ENCODE data around the gene DYNC1H1. TPM values are rescaled to one million over a fixed set of nuclear protein-coding genes. Genes with fewer than 3 reads are reported as not detected.

The DYNC1H1 gene
- total and polyA plus RNA-seq, 2 experiments from 2014 or later, result 179 to 635 TPM

DNA sequence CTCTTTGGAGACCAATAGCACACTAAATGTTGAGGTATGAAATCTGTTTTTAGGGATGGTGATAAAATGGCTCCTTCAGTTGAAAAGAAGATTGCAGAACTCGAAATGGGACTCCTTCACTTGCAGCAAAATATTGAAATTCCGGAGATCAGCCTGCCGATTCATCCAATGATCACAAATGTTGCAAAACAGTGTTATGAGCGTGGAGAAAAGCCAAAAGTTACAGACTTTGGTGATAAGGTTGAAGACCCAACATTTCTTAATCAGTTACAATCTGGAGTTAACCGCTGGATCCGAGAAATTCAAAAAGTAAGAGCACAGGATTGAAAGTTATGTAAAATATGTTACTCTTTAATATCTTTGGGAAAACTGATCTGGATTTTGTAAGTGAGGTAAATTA, 15.3 kb downstream of the DYNC1H1 start:
- H3F3A ChIP-seq (replicated peaks; ENCODE audit: low read depth), result no peaks in the 10 kb centered on the region
- no peaks in the 10 kb centered on the region for H3K9me2 ChIP-seq (ENCODE audit: insufficient read depth)
- no peak overlapping the region for H3K4me3 Mint-ChIP-seq
- H4K20me1 ChIP-seq (replicated peaks; ENCODE audit: insufficient read depth), result peaks cover 17% of the 10 kb centered on the region; the same call in 1 of the 2 replicates
- H3K79me2 ChIP-seq (replicated peaks; ENCODE audit: insufficient read depth), result peaks cover 29% of the 10 kb centered on the region
- no peak overlapping the region for H2AFZ ChIP-seq
- H3K27me3 Mint-ChIP-seq (ENCODE audit: insufficient read depth, low read depth, poor library complexity), result no peaks in the 10 kb centered on the region
- H3K4me3 ChIP-seq, result no peak overlapping the region
- H3K4me1 ChIP-seq (ENCODE audit: insufficient read depth), result no peaks in the 10 kb centered on the region
- DNase-seq (ENCODE audit: low spot score), result no peak
- H3K36me3 Mint-ChIP-seq (ENCODE audit: low read depth), result peaks cover 72% of the 10 kb centered on the region
- H3K36me3 ChIP-seq (ENCODE audit: insufficient read depth), result peaks cover 49% of the 10 kb centered on the region
- no peak overlapping the region for H3K27ac Mint-ChIP-seq
- TF ChIP-seq, protein P1, sequence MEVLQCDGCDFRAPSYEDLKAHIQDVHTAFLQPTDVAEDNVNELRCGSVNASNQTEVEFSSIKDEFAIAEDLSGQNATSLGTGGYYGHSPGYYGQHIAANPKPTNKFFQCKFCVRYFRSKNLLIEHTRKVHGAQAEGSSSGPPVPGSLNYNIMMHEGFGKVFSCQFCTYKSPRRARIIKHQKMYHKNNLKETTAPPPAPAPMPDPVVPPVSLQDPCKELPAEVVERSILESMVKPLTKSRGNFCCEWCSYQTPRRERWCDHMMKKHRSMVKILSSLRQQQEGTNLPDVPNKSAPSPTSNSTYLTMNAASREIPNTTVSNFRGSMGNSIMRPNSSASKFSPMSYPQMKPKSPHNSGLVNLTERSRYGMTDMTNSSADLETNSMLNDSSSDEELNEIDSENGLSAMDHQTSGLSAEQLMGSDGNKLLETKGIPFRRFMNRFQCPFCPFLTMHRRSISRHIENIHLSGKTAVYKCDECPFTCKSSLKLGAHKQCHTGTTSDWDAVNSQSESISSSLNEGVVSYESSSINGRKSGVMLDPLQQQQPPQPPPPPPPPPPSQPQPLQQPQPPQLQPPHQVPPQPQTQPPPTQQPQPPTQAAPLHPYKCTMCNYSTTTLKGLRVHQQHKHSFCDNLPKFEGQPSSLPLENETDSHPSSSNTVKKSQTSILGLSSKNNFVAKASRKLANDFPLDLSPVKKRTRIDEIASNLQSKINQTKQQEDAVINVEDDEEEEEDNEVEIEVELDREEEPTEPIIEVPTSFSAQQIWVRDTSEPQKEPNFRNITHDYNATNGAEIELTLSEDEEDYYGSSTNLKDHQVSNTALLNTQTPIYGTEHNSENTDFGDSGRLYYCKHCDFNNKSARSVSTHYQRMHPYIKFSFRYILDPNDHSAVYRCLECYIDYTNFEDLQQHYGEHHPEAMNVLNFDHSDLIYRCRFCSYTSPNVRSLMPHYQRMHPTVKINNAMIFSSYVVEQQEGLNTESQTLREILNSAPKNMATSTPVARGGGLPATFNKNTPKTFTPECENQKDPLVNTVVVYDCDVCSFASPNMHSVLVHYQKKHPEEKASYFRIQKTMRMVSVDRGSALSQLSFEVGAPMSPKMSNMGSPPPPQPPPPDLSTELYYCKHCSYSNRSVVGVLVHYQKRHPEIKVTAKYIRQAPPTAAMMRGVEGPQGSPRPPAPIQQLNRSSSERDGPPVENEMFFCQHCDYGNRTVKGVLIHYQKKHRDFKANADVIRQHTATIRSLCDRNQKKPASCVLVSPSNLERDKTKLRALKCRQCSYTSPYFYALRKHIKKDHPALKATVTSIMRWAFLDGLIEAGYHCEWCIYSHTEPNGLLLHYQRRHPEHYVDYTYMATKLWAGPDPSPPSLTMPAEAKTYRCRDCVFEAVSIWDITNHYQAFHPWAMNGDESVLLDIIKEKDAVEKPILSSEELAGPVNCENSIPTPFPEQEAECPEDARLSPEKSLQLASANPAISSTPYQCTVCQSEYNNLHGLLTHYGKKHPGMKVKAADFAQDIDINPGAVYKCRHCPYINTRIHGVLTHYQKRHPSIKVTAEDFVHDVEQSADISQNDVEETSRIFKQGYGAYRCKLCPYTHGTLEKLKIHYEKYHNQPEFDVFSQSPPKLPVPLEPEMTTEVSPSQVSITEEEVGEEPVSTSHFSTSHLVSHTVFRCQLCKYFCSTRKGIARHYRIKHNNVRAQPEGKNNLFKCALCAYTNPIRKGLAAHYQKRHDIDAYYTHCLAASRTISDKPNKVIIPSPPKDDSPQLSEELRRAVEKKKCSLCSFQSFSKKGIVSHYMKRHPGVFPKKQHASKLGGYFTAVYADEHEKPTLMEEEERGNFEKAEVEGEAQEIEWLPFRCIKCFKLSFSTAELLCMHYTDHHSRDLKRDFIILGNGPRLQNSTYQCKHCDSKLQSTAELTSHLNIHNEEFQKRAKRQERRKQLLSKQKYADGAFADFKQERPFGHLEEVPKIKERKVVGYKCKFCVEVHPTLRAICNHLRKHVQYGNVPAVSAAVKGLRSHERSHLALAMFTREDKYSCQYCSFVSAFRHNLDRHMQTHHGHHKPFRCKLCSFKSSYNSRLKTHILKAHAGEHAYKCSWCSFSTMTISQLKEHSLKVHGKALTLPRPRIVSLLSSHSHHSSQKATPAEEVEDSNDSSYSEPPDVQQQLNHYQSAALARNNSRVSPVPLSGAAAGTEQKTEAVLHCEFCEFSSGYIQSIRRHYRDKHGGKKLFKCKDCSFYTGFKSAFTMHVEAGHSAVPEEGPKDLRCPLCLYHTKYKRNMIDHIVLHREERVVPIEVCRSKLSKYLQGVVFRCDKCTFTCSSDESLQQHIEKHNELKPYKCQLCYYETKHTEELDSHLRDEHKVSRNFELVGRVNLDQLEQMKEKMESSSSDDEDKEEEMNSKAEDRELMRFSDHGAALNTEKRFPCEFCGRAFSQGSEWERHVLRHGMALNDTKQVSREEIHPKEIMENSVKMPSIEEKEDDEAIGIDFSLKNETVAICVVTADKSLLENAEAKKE (CRISPR knock-in tag; IDR thresholded peaks at IDR 0.05), result no peak
- TF ChIP-seq, protein P2, sequence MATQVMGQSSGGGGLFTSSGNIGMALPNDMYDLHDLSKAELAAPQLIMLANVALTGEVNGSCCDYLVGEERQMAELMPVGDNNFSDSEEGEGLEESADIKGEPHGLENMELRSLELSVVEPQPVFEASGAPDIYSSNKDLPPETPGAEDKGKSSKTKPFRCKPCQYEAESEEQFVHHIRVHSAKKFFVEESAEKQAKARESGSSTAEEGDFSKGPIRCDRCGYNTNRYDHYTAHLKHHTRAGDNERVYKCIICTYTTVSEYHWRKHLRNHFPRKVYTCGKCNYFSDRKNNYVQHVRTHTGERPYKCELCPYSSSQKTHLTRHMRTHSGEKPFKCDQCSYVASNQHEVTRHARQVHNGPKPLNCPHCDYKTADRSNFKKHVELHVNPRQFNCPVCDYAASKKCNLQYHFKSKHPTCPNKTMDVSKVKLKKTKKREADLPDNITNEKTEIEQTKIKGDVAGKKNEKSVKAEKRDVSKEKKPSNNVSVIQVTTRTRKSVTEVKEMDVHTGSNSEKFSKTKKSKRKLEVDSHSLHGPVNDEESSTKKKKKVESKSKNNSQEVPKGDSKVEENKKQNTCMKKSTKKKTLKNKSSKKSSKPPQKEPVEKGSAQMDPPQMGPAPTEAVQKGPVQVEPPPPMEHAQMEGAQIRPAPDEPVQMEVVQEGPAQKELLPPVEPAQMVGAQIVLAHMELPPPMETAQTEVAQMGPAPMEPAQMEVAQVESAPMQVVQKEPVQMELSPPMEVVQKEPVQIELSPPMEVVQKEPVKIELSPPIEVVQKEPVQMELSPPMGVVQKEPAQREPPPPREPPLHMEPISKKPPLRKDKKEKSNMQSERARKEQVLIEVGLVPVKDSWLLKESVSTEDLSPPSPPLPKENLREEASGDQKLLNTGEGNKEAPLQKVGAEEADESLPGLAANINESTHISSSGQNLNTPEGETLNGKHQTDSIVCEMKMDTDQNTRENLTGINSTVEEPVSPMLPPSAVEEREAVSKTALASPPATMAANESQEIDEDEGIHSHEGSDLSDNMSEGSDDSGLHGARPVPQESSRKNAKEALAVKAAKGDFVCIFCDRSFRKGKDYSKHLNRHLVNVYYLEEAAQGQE (IDR thresholded peaks at IDR 0.05; ENCODE audit: unreplicated experiment), result no peak
- TF ChIP-seq ZNF331 (CRISPR knock-in tag; IDR thresholded peaks at IDR 0.05; ENCODE audit: low read depth) (no peak), STAT1 (IDR thresholded peaks at IDR 0.05; ENCODE audit: unreplicated experiment) (no peak), EZH2phosphoT487 (IDR thresholded peaks at IDR 0.05; ENCODE audit: unreplicated experiment) (no peak), ZNF114 (CRISPR knock-in tag; IDR thresholded peaks at IDR 0.05) (no peak)
- ATAC-seq, result no peak
- no peak overlapping the region for H3K27ac ChIP-seq (ENCODE audit: low read depth)
- no peaks in the 10 kb centered on the region for H3K27me3 ChIP-seq (ENCODE audit: insufficient read depth)
- no peaks in the 10 kb centered on the region for H3K9me3 Mint-ChIP-seq
- no peak overlapping the region for H3K4me2 ChIP-seq
- no peaks in the 10 kb centered on the region for H3K4me1 Mint-ChIP-seq
